ENCODE measurements around the gene TAS1R2. TPM values are rescaled to one million over a fixed set of nuclear protein-coding genes. Genes with fewer than 3 reads are reported as not detected.
A peak's percentile ranks its signal among the peaks of the same experiment; 100 is the strongest.

The TAS1R2 gene
- total RNA-seq, 2 donors from 2014 or later, result not detected

GRCh38 chr1:18901147-18901951 is 41.9 kb upstream of the TAS1R2 start:
- H3K9me3 Mint-ChIP-seq, result no peaks in the 10 kb centered on the region
- 64 to 90% methylated on average over 1 to 9 of the region's 9 CpGs for WGBS, 2 experiments (ENCODE audit: insufficient coverage in 1 of 2, insufficient read length in 1 of 2)
- DNase-seq, result no peak
- peaks cover 10% of the 10 kb centered on the region for H3K36me3 Mint-ChIP-seq (ENCODE audit: low read depth)
- H3K27me3 ChIP-seq (ENCODE audit: control insufficient read depth, insufficient read depth, low read length, poor library complexity, severe bottlenecking), result peaks cover 66% of the 10 kb centered on the region
- H3K9ac ChIP-seq (ENCODE audit: extremely low read depth, low read length, poor library complexity, severe bottlenecking), result peak overlapping the region; percentile 97
- peak overlapping the region; percentile 85 for H3K4me3 Mint-ChIP-seq
- H3K27me3 Mint-ChIP-seq (ENCODE audit: insufficient read depth), result peaks cover 66% of the 10 kb centered on the region
- TF ChIP-seq, protein P1, sequence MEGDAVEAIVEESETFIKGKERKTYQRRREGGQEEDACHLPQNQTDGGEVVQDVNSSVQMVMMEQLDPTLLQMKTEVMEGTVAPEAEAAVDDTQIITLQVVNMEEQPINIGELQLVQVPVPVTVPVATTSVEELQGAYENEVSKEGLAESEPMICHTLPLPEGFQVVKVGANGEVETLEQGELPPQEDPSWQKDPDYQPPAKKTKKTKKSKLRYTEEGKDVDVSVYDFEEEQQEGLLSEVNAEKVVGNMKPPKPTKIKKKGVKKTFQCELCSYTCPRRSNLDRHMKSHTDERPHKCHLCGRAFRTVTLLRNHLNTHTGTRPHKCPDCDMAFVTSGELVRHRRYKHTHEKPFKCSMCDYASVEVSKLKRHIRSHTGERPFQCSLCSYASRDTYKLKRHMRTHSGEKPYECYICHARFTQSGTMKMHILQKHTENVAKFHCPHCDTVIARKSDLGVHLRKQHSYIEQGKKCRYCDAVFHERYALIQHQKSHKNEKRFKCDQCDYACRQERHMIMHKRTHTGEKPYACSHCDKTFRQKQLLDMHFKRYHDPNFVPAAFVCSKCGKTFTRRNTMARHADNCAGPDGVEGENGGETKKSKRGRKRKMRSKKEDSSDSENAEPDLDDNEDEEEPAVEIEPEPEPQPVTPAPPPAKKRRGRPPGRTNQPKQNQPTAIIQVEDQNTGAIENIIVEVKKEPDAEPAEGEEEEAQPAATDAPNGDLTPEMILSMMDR (conservative IDR thresholded peaks at IDR 0.05), result no peak
- no peaks in the 10 kb centered on the region for H3K9me3 ChIP-seq (ENCODE audit: control insufficient read depth, low read length)
- H3K4me3 ChIP-seq (ENCODE audit: low read length), result peak overlapping the region; percentile 86
- H3K4me1 Mint-ChIP-seq, result peaks cover 13% of the 10 kb centered on the region
- H3K4me1 ChIP-seq (ENCODE audit: control insufficient read depth, insufficient read depth, low read length), result peaks cover 9% of the 10 kb centered on the region
- H3K27ac Mint-ChIP-seq, result peak overlapping the region; percentile 96
- no peaks in the 10 kb centered on the region for H3K36me3 ChIP-seq (ENCODE audit: control insufficient read depth, insufficient read depth, low read length)
- no peak overlapping the region for H3K27ac ChIP-seq (ENCODE audit: low read depth, low read length)

DNA sequence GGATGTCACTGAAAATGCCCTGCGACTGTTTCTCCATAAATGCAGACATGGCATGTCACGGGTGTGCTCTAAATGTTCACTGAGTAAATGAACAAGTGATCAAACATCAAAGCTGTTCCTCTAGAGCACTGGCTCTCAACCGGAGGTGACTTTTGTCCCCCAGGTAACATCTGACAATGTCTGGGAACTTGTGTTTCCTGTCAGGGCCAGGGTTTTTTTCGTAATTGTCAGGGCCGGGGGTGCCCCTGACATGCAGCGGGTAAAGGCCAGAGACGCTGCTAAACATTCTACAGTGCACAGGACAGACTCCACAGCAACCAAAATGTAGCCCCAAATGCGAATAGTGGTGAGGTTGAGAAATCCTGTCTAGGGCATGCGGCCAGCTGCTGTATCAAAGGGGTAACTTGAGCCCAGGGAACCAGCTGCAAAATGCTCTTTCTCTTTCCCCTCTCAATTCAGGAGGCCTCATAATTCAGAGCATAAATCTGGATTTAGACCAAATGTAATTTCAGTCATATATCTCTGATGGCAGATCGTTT is 40.9 kb upstream of the TAS1R2 start:
- WGBS, 2 experiments (ENCODE audit: insufficient coverage in 1 of 2, insufficient read length in 1 of 2), result 92 to 93% methylated on average over 5 to 10 of the region's 10 CpGs
- Mint-ChIP-seq H3K27ac (no peak overlapping the region), H3K27me3 (ENCODE audit: insufficient read depth) (peaks cover 75% of the 10 kb centered on the region), H3K4me1 (peaks cover 16% of the 10 kb centered on the region), H3K9me3 (no peaks in the 10 kb centered on the region), H3K36me3 (ENCODE audit: low read depth) (peaks cover 10% of the 10 kb centered on the region), H3K4me3 (no peak overlapping the region)
- Histone ChIP-seq H3K36me3 (ENCODE audit: control insufficient read depth, insufficient read depth, low read length) (no peaks in the 10 kb centered on the region), H3K27ac (ENCODE audit: low read depth, low read length) (no peak overlapping the region), H3K4me1 (ENCODE audit: control insufficient read depth, insufficient read depth, low read length) (peaks cover 9% of the 10 kb centered on the region), H3K4me3 (ENCODE audit: low read length) (no peak overlapping the region), H3K27me3 (ENCODE audit: control insufficient read depth, insufficient read depth, low read length, poor library complexity, severe bottlenecking) (peaks cover 76% of the 10 kb centered on the region), H3K9me3 (ENCODE audit: control insufficient read depth, low read length) (no peaks in the 10 kb centered on the region), H3K9ac (ENCODE audit: extremely low read depth, low read length, poor library complexity, severe bottlenecking) (no peak overlapping the region)
- TF ChIP-seq, protein P1 (conservative IDR thresholded peaks at IDR 0.05), result no peak
- no peak for DNase-seq

- H3K9ac ChIP-seq (ENCODE audit: extremely low read depth, low read length, poor library complexity, severe bottlenecking), result no peak overlapping the region
- peaks cover 16% of the 10 kb centered on the region for H3K4me1 Mint-ChIP-seq
- 92 to 100% methylated on average over 3 to 4 of the region's 4 CpGs for WGBS, 2 experiments (ENCODE audit: insufficient coverage in 1 of 2, insufficient read length in 1 of 2)
- peaks cover 82% of the 10 kb centered on the region for H3K27me3 Mint-ChIP-seq (ENCODE audit: insufficient read depth)
- H3K27ac ChIP-seq (ENCODE audit: low read depth, low read length), result no peak overlapping the region
- peaks cover 10% of the 10 kb centered on the region for H3K36me3 Mint-ChIP-seq (ENCODE audit: low read depth)
- TF ChIP-seq, protein P1 (conservative IDR thresholded peaks at IDR 0.05), result no peak
- H3K9me3 ChIP-seq (ENCODE audit: control insufficient read depth, low read length), result no peaks in the 10 kb centered on the region
- DNase-seq, result no peak
- H3K9me3 Mint-ChIP-seq, result no peaks in the 10 kb centered on the region
- H3K4me3 ChIP-seq (ENCODE audit: low read length), result no peak overlapping the region
- no peak overlapping the region for H3K27ac Mint-ChIP-seq
- no peak overlapping the region for H3K4me3 Mint-ChIP-seq
- peaks cover 84% of the 10 kb centered on the region for H3K27me3 ChIP-seq (ENCODE audit: control insufficient read depth, insufficient read depth, low read length, poor library complexity, severe bottlenecking)
- peaks cover 9% of the 10 kb centered on the region for H3K4me1 ChIP-seq (ENCODE audit: control insufficient read depth, insufficient read depth, low read length)
- H3K36me3 ChIP-seq (ENCODE audit: control insufficient read depth, insufficient read depth, low read length), result no peaks in the 10 kb centered on the region
These were observed 40.0 kb upstream of the TAS1R2 start for GRCh38 chr1:18899363-18900049.
